HuH-7 (cell line): ENCODE data around the gene PRPF38B.
"Not testable (repeated sequence)": the region's sequence is repeated elsewhere in the genome, so short reads cannot be mapped to it uniquely, and the experiment has no call there.

Source experiments
- DNase-seq: peaks from one replicate; pipeline ENCODE4 v3.0.0; 2011; ENCODE audit warnings: low spot score

Gene PRPF38B

GRCh38 chr1:108691942-108692723 is at the start of gene PRPF38B:
TSS of gene PRPF38B (plus strand) at chr1:108692310. CDS start at chr1:108692592, 282 bp downstream.
- DNase-seq: peak; percentile 90

DNA sequence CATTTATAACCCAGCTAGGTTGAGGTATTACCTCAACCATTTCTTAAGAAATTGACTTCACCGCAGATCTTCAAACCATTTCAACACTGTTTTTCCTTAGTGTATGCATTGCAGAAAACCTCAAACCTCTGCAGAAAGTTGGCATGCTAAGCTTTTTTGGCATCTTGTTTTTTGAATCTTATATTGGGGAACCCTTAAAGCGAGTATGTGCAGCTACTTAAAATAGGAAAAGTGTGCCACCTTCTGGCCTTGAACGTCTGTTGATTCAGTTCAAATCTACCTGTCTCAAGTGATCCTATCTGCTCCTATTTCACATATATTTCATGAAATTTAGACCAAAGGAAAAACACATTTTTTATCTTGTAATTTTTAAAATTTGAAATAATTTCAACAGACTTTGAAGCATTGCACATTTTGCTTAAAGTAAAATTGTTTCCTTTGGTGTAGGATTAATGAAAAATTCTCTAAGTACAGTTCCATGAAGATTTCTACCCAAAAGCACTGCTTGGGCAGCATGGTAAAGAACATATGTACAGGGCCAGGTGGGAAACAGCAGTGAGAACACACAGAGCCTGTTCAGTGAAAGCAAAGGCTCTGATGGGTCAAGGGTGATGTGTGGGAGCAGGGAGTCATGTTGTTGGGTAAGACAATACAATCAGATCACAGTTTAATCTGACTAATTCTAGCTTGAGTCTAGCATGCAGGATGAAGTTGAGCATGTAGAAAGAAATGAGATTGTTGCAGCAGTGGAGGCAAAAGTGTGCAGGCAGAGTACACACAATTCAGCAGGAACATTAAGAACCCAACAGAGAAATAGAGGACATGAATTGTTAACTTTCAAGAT is 48.4 kb upstream of the PRPF38B start:
- DNase-seq: peak; percentile 32

GRCh38 chr1:108644984-108645383 is 47.1 kb upstream of the PRPF38B start:
- no peak for DNase-seq

DNA sequence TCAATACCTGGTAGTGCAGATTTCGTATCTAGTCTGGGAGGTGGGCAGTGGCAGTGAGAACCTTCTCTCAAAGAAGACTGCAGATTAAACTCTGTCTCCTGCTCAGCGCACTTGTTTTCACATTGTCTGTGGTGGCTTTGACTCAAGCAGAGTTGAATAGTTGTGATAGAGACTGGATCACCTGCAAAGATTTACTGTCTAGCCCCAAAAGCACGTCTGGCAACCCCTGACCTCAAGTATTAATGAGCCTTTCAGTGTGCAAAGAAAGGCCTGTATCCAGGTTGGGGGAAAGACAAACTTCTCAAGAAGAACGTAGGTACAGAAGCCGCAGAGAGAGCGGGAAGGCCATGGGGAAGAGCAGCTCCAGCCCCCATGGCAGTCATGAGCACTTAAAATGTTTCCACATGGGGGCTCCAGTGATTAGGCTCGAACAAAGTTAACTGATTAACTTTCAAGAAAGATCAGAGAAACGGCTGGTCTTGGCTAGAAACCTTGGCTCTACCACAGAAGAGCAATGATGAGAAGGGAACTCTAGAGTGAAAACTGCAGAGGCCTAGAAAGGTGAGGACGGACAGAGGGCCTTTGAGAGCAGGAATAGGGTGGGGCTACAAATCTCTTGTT is 46.4 kb upstream of the PRPF38B start:
- no peak for DNase-seq

DNA sequence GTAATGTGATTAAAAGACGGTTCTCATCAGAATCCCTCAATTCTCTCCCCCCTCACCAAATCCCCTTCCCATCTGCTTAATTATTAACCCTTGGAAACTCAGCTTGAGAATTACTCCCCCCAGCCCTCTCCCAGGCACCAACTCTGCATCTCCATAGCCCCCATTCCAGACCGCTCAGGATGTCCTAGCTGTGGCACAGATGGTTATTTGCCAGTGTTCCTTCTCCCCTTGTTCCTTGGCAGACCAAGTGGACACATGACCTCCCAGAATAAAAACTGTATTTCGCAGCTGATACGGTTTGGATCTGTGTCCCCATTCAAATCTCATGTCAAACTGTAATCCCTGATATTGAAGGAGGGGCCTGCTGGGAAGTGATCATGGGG is 45.9 kb upstream of the PRPF38B start:
- no peak for DNase-seq

- DNase-seq: peak; percentile 68
Measured at GRCh38 chr1:108646648-108647269, 45.4 kb upstream of the PRPF38B start.

GRCh38 chr1:108653431-108654105 is 38.5 kb upstream of the PRPF38B start:
- DNase-seq: no peak

- no peak for DNase-seq
Measured at GRCh38 chr1:108657356-108658080, 34.6 kb upstream of the PRPF38B start.

DNA sequence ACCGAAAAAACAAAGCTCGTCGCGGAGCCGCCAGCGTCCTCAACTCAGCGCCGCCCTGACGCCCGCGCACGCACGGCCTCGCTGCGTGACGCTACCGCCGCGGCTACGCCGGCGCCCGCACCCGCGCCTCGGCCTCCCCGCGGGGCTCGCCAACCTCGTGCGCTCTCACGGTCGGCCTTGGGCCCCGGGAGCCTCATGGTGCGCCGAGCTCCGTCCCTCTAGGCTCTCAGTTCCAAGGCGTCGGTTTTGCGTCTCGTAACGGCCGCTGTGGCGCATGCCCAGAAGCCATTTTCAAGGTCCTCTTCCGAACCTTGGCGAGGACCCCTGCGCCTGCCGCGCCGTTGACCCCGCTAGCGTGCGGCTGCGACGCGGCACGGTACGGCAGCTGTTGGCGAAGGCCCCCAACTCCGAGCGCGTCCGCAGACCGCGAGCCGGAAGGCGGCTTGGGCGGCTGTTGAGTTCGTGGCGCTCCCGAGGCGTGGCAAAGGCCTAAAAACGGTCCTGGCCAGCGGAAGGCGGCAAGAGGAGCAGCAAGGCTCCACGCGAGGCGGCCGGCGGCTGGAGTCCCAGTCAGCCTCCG is 31.0 kb upstream of the PRPF38B start, which contains the start of gene HENMT1:
Gene HENMT1 (minus strand): TSS at position 64 of the 580 bp plus-strand sequence. CDS start 1,209 bp downstream, outside the sequence.
- no peak for DNase-seq

DNA sequence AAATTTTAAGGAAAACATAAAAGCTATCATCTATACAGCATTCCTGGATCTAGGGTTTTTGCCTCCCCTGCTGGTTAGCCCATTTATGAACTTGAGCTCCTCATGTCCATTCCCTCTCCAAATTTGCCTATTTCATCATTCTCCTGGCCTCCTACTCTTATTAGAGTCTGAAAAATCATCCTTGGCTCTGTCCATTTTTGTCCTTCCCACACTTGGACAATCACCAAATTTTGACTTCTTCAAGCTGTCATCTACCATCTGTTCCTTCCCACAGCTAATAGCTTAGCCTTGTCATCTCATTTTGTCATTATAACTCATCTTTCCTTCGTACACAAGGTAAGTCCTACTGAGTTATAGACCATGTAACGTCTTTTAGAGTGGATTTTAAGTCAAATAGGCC is 29.0 kb upstream of the PRPF38B start:
- no peak for DNase-seq

GRCh38 chr1:108664481-108664880 is 27.6 kb upstream of the PRPF38B start:
- DNase-seq: no peak

DNA sequence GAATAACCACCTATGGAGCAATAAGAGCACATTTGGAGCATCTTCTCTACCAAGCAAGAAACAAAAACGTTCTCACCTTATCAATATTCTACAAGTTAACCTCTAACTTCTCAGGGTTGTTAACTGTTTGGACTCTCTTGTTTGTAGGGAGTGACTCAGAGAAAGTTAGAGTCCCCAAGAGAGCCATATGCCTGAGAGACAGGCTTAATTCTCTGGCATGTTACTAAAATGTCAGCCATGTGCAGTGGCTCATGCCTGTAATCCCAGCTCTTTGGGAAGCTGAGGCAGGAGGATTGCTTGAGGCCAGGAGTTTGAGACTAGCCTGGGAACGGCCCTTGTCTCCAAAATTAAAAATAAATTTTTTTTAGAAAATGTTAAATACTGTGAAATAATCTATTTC is 27.0 kb upstream of the PRPF38B start:
- DNase-seq: no peak

GRCh38 chr1:108665771-108666170 is 26.3 kb upstream of the PRPF38B start:
- no peak for DNase-seq

GRCh38 chr1:108667422-108667821 is 24.7 kb upstream of the PRPF38B start:
- DNase-seq: not testable (repeated sequence)

GRCh38 chr1:108668777-108669176 is 23.3 kb upstream of the PRPF38B start:
- DNase-seq: no peak

DNA sequence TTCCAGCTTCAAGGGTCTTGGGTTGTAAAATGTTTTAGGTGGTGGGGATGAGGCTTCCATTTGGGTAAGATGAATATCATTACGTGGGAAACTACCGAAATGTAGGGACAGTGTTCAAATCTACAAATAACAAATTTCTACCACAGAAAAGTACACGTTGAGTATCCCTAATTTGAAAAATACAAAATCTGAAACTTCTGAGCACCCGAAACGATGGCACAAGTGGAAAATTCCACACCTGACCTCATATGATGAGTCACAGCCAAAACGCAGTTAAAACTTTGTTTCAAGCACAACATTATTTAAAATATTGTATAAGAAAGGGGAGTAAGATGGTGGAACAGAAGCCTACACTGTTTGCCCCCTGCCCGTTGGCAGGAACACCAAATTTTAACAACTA is 22.4 kb upstream of the PRPF38B start:
- DNase-seq: no peak

GRCh38 chr1:108670131-108670773 is 21.9 kb upstream of the PRPF38B start:
- DNase-seq: no peak

- no peak for DNase-seq
Measured at GRCh38 chr1:108671143-108671542, 21.0 kb upstream of the PRPF38B start.

- DNase-seq: no peak
Measured at GRCh38 chr1:108678706-108679105, 13.4 kb upstream of the PRPF38B start.
